Endothelial cell of umbilical vein (primary cell): Measurements from ENCODE around the gene UCP3. TPM values are rescaled to one million over a fixed set of nuclear protein-coding genes. Genes with fewer than 3 reads are reported as not detected.

Experiments used
- BruUV-seq: library from RNA; stranded (reverse); fragments of 400-500 nt; replicated peaks from 2 replicates; lab custom pipeline; 2021; lab: Mats Ljungman, UMichigan
- CTCF ChIA-PET: fragments of 300-600, 350-600 bp; sonication (Branson Sonifier 250); formaldehyde crosslinking; loops from one replicate; lab custom pipeline; 2021; ENCODE audit warnings: antibody characterized with exemption, inconsistent platforms; lab: Charles Lee
- POLR2A ChIA-PET: fragments of 300-600, 350-600 bp; sonication (Branson Sonifier 250); formaldehyde crosslinking; loops from one replicate; lab custom pipeline; 2021; ENCODE audit warnings: antibody characterized with exemption, inconsistent platforms; lab: Charles Lee
- DNase-seq: peaks from one replicate; pipeline ENCODE4 v3.0.0-alpha.2; 2011; ENCODE audit warnings: low read depth, low spot score
- FAIRE-seq: peaks from 2 replicates; lab custom pipeline; 2011; peaks lifted over from hg19 to GRCh38; lab: Jason Lieb, UNC
- H2AFZ ChIP-seq: 2 replicates; pipeline ENCODE4 v1.6.0; 2012; ENCODE audit warnings: low read depth, low read length, control low read depth, inconsistent platforms
- H3K27ac ChIP-seq: 2 replicates; pipeline ENCODE4 v1.5.1; 2011; ENCODE audit warnings: low read depth, mild to moderate bottlenecking, control low read depth, low read length, moderate library complexity; ENCODE audit not compliant: insufficient read depth
- H3K27me3 ChIP-seq, 2 experiments: 2 replicates each; pipeline versions ENCODE4 v1.6.0 to v1.6.1; 2011; ENCODE audit warnings: low read length in 2 of 2, mixed read lengths in 1 of 2; ENCODE audit not compliant: control insufficient read depth in 2 of 2, insufficient read depth in 2 of 2
- H3K36me3 ChIP-seq, 2 experiments: 2 replicates in 1 of 2; 3 replicates in 1 of 2; pipeline ENCODE4 v1.5.1; 2011; ENCODE audit warnings: low read length in 2 of 2, mild to moderate bottlenecking in 1 of 2, moderate library complexity in 1 of 2; ENCODE audit not compliant: control insufficient read depth in 2 of 2, insufficient read depth in 2 of 2; ENCODE audit errors: extremely low read depth in 1 of 2
- H3K4me1 ChIP-seq: 3 replicates; pipeline ENCODE4 v1.5.1; 2011; ENCODE audit warnings: mild to moderate bottlenecking, low read length; ENCODE audit not compliant: control insufficient read depth, insufficient read depth; ENCODE audit errors: extremely low read depth
- H3K4me2 ChIP-seq: 2 replicates; pipeline ENCODE4 v1.6.1; 2011; ENCODE audit warnings: low read length, control low read depth, mixed read lengths; ENCODE audit not compliant: insufficient read depth
- H3K4me3 ChIP-seq, 3 experiments: fragments of 200-600 bp in 1 of 3; sonication (generic), shearing (Covaris generic) in 1 of 3; replicated peaks in 1 of 3; 2 replicates each; pipeline ENCODE4 v1.5.1; 2011 to 2016; ENCODE audit warnings: control low read depth in 3 of 3, low read length in 3 of 3, mild to moderate bottlenecking in 2 of 3, inconsistent platforms in 1 of 3, low read depth in 1 of 3, moderate library complexity in 1 of 3; ENCODE audit not compliant: insufficient read depth in 1 of 3
- H3K79me2 ChIP-seq: 2 replicates; pipeline ENCODE4 v1.6.0; 2012; ENCODE audit warnings: low read length, inconsistent platforms; ENCODE audit not compliant: control insufficient read depth, insufficient read depth
- H3K9ac ChIP-seq: replicated peaks from 2 replicates; pipeline ENCODE3; 2011; ENCODE audit warnings: low read length, control low read depth; ENCODE audit not compliant: insufficient read depth; ENCODE audit errors: extremely low read depth
- H3K9me1 ChIP-seq: replicated peaks from 3 replicates; pipeline ENCODE4 v1.6.0; 2011; ENCODE audit warnings: mild to moderate bottlenecking, low read length; ENCODE audit not compliant: control insufficient read depth, insufficient read depth; ENCODE audit errors: extremely low read depth
- H3K9me3 ChIP-seq: replicated peaks from 2 replicates; pipeline ENCODE4 v1.5.1; 2012; ENCODE audit warnings: low read length, inconsistent platforms; ENCODE audit not compliant: control insufficient read depth, insufficient read depth
- H4K20me1 ChIP-seq: replicated peaks from 2 replicates; pipeline ENCODE3; 2011; ENCODE audit warnings: mild to moderate bottlenecking, low read length; ENCODE audit not compliant: control insufficient read depth, insufficient read depth; ENCODE audit errors: extremely low read depth
- CTCF ChIP-seq, 2 donors: IDR thresholded peaks; 1 replicate in 1 of 2; 2 replicates in 1 of 2; pipeline ENCODE4 v1.5.1; 2011; ENCODE audit warnings: low read length in 2 of 2, mild to moderate bottlenecking in 2 of 2, moderate library complexity in 2 of 2, control low read depth in 1 of 2, inconsistent platforms in 1 of 2, low read depth in 1 of 2; ENCODE audit not compliant: insufficient read depth in 1 of 2; ENCODE audit errors: extremely low read depth in 1 of 2
- EZH2 ChIP-seq: IDR thresholded peaks from 2 replicates; pipeline ENCODE4 v1.6.1; 2012; ENCODE audit warnings: borderline replicate concordance, low read depth, mild to moderate bottlenecking, moderate library complexity, low read length, inconsistent platforms; ENCODE audit not compliant: severe bottlenecking
- FOS ChIP-seq: IDR thresholded peaks from 2 replicates; pipeline ENCODE4 v1.6.1; 2011; ENCODE audit warnings: mild to moderate bottlenecking, low read length, moderate library complexity, borderline replicate concordance; ENCODE audit not compliant: insufficient read depth
- GATA2 ChIP-seq: IDR thresholded peaks from 2 replicates; pipeline ENCODE4 v1.7.0; 2011; ENCODE audit warnings: low read depth, mild to moderate bottlenecking, moderate library complexity, mixed read lengths, low read length; ENCODE audit not compliant: insufficient read length, insufficient read depth
- JUN ChIP-seq: IDR thresholded peaks from 2 replicates; pipeline ENCODE4 v1.6.1; 2011; ENCODE audit warnings: borderline replicate concordance, low read depth; ENCODE audit not compliant: insufficient read length, insufficient read depth
- MAX ChIP-seq: IDR thresholded peaks from 2 replicates; pipeline ENCODE4 v1.6.1; 2011; ENCODE audit not compliant: insufficient read depth, insufficient read length
- MYC ChIP-seq: IDR thresholded peaks from one replicate; pipeline ENCODE4 v1.6.1; 2011; ENCODE audit warnings: mild to moderate bottlenecking, low read depth, low read length
- POLR2A ChIP-seq: IDR thresholded peaks from 2 replicates; pipeline ENCODE4 v1.6.1; 2012; ENCODE audit warnings: low read depth, mild to moderate bottlenecking, control low read depth, low read length
- POLR2AphosphoS5 ChIP-seq: IDR thresholded peaks from 2 replicates; pipeline ENCODE4 v1.6.1; 2012; ENCODE audit warnings: low read depth, mild to moderate bottlenecking, control low read depth, low read length, moderate library complexity; ENCODE audit not compliant: insufficient read depth
- dilution Hi-C: fragments of 300-500 bp; cut with MboI; formaldehyde crosslinking; loops from one replicate; pipeline ENCODE4 v1.15.0; 2019; ENCODE audit warnings: low sequenced_read_pairs; ENCODE audit not compliant: extremely low pct_ligation_motif_present
- intact Hi-C: fragments of 100-400 bp; cut with micrococcal nuclease; formaldehyde crosslinking; loops from one replicate; pipeline ENCODE4 v1.10.0; 2022
- polyA plus RNA-seq, 4 experiments: library from polyadenylated mRNA; depleted of rRNA in 3 of 4; stranded (reverse) in 3 of 4; unstranded in 1 of 4; fragments of >200 nt; gene quantifications; 2 replicates each; pipeline versions ENCODE4 v1.2.1 to v1.2.3, GENCODE V29; 2011 to 2012; ENCODE audit warnings: missing spikeins in 1 of 4
- total RNA-seq: library from RNA; stranded (reverse); gene quantifications from 2 replicates; pipeline ENCODE4 v1.2.3, GENCODE V29; 2021

The UCP3 gene
- total and polyA plus RNA-seq, 2 donors (not counting 3 experiments of a cell fraction or from before 2014, with no cell fraction given) = 1.1 to 1.4 TPM

- Histone ChIP-seq H3K36me3 (no peaks in the 10 kb centered on the region), H3K27me3 (no peaks in the 10 kb centered on the region), H3K4me1 (peaks cover 22% of the 10 kb centered on the region), H4K20me1 (no peaks in the 10 kb centered on the region), H3K9ac (no peak overlapping the region), H3K9me1 (no peaks in the 10 kb centered on the region), H3K4me2 (peak overlapping the region; percentile 5), H3K9me3 (no peaks in the 10 kb centered on the region), H2AFZ (no peak overlapping the region), H3K79me2 (no peaks in the 10 kb centered on the region), H3K27ac (peak overlapping the region; percentile 24), H3K4me3 (no peak overlapping the region)
- peak; percentile 56 for FAIRE-seq
- dilution Hi-C loops (no loop called here), intact Hi-C loops (no loop called here)
- no peak for TF ChIP-seq POLR2A
- no peak for TF ChIP-seq EZH2
- no peak for TF ChIP-seq CTCF (IDR thresholded peaks at IDR 0.05; ENCODE audit: extremely low read depth in 1 of 2, insufficient read depth in 1 of 2, low read depth in 1 of 2, low read length in 2 of 2)
- no peak for TF ChIP-seq POLR2AphosphoS5
- no peak for TF ChIP-seq FOS
- TF ChIP-seq JUN = no peak
- TF ChIP-seq MYC = no peak
- no peak for TF ChIP-seq MAX
- TF ChIP-seq GATA2 = no peak
- peak; percentile 53 for DNase-seq
- CTCF ChIA-PET = no interaction called here
- no TSS peak for BruUV-seq
- POLR2A ChIA-PET = no interaction called here
Measured at GRCh38 chr11:74024261-74025029, 15.6 kb upstream of the UCP3 start.
